ENCODE results near the gene EEIG1. TPM values are rescaled to one million over a fixed set of nuclear protein-coding genes. Genes with fewer than 3 reads are reported as not detected.

EEIG1 gene
- total RNA-seq, 1 experiment from 2014 or later, result 176 TPM

DNA sequence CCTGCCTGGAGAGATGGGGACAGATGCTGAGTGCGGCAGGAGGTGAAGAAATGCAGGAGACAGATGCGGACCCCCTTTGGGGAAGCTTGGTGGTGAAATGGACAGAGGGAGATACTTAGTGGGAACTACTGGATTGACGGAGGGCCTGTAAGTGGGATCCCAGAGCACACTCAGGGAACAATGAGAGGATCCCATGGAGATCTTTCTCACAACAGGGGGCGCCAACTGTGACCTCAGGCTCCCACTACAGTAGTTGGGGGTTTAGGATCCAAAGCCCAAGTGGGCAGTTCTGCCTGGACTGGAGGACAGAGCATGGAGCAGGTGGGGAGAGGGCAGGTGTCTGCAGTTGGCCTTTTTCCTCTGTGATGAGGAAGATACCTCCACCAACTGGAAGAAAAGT is 46.5 kb downstream of the EEIG1 start:
- Histone ChIP-seq H3K36me3 (ENCODE audit: low read depth) (no peaks in the 10 kb centered on the region), H3K4me2 (no peak overlapping the region), H3K27me3 (ENCODE audit: insufficient read depth, low read depth) (no peaks in the 10 kb centered on the region), H3K9me2 (ENCODE audit: insufficient read depth) (no peaks in the 10 kb centered on the region), H3K79me2 (ENCODE audit: low read depth) (peaks cover 30% of the 10 kb centered on the region), H3K27ac (no peak overlapping the region), H3F3A (ENCODE audit: insufficient read depth, low read depth) (peaks cover 43% of the 10 kb centered on the region), H3K4me3 (no peak overlapping the region), H3K4me1 (replicated peaks; ENCODE audit: insufficient read depth) (peaks cover 37% of the 10 kb centered on the region), H2AFZ (no peak overlapping the region), H3K9me3 (ENCODE audit: insufficient read depth, low read depth) (no peaks in the 10 kb centered on the region), H4K20me1 (ENCODE audit: insufficient read depth) (0 out of 2 replicates have a peak, but pooled peaks cover 3% of the 10 kb centered on the region)
- CTCF ChIA-PET, result interaction anchor here (0.6 to 0.7 kb wide), 2 partner anchors 66 to 135 kb away, joined by 3 to 11 read pairs; no protein-coding TSS in a partner anchor
- no TSS peak for BruUV-seq (replicated peaks)
- intact Hi-C loops (cut with micrococcal nuclease; ENCODE audit: unreplicated experiment), result no loop called here
- POLR2A ChIA-PET (ENCODE audit: unreplicated experiment), result interaction anchor here (0.7 kb wide), 1 partner anchor 101 kb away, joined by 3 read pairs; no protein-coding TSS in a partner anchor
- TF ChIP-seq, protein P1, sequence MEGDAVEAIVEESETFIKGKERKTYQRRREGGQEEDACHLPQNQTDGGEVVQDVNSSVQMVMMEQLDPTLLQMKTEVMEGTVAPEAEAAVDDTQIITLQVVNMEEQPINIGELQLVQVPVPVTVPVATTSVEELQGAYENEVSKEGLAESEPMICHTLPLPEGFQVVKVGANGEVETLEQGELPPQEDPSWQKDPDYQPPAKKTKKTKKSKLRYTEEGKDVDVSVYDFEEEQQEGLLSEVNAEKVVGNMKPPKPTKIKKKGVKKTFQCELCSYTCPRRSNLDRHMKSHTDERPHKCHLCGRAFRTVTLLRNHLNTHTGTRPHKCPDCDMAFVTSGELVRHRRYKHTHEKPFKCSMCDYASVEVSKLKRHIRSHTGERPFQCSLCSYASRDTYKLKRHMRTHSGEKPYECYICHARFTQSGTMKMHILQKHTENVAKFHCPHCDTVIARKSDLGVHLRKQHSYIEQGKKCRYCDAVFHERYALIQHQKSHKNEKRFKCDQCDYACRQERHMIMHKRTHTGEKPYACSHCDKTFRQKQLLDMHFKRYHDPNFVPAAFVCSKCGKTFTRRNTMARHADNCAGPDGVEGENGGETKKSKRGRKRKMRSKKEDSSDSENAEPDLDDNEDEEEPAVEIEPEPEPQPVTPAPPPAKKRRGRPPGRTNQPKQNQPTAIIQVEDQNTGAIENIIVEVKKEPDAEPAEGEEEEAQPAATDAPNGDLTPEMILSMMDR (conservative IDR thresholded peaks at IDR 0.05), result no peak
- TF ChIP-seq EZH2 (IDR thresholded peaks at IDR 0.05; ENCODE audit: low read depth), result no peak
- no peak for DNase-seq

DNA sequence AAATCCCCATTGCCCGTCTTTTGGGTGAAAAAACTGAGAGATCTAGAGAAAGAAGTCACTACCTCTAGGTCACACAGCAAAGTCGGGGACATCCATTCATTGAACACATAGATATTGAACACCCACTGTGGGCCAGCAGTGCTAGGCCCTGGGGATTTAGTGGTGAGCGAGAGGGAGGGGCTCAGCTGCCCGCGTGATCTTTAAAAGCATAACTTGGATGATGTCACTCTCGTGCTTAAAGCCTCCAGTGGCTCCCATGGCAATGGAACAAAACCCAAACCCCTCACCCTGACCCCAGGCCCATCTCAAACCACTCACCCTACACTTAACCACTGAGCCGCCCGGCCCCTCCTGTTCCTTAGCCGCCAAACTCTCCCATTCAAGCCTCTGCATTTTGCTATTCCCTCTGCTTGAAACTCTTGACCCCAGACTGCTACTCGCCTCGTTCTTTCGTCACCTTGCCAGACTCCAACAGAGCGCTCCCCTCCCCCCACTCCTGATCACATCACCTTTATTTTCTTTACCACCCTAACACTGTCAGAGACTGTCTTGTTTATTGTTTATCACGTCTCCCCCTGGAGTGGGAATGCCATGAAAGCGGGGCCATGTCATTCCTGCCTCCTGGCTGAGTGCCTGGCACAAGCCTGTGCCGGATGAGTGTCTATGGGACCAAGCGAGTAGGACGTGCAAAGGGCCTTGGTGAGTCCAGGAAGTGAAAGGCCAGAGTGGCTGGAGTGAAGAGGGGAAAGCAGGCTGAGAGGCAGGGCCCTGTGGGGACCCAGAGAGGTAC is 49.5 kb downstream of the EEIG1 start:
- Histone ChIP-seq H3K9me3 (ENCODE audit: insufficient read depth, low read depth) (no peaks in the 10 kb centered on the region), H2AFZ (0 out of 2 replicates have a peak overlapping the region, but pooled peaks have one; percentile 48)
- DNase-seq, result peak in 1 of 2 experiments; percentile 46

More for the DNA sequence above, 49.5 kb downstream of the EEIG1 start:
- TF ChIP-seq EZH2 (IDR thresholded peaks at IDR 0.05; ENCODE audit: low read depth), result no peak
- TF ChIP-seq, protein P1 (conservative IDR thresholded peaks at IDR 0.05), result no peak
- Histone ChIP-seq H3K36me3 (ENCODE audit: low read depth) (no peaks in the 10 kb centered on the region), H3K27ac (no peak overlapping the region), H3K79me2 (ENCODE audit: low read depth) (peaks cover 18% of the 10 kb centered on the region), H3K4me3 (peak overlapping the region; percentile 58), H3K27me3 (ENCODE audit: insufficient read depth, low read depth) (no peaks in the 10 kb centered on the region), H3K4me2 (peak overlapping the region; percentile 88), H4K20me1 (ENCODE audit: insufficient read depth) (0 out of 2 replicates have a peak, but pooled peaks cover 3% of the 10 kb centered on the region), H3K4me1 (replicated peaks; ENCODE audit: insufficient read depth) (peaks cover 42% of the 10 kb centered on the region), H3K9me2 (ENCODE audit: insufficient read depth) (no peaks in the 10 kb centered on the region), H3F3A (ENCODE audit: insufficient read depth, low read depth) (peaks cover 52% of the 10 kb centered on the region)
- BruUV-seq (replicated peaks), result no TSS peak
- CTCF ChIA-PET, result interaction anchor here (0.6 kb wide), 1 partner anchor 104 kb away, joined by 9 read pairs; no protein-coding TSS in a partner anchor
- intact Hi-C loops (cut with micrococcal nuclease; ENCODE audit: unreplicated experiment), result no loop called here
- POLR2A ChIA-PET (ENCODE audit: unreplicated experiment), result interaction anchor here (0.5 to 0.6 kb wide), 2 partner anchors 70 to 148 kb away, joined by 6 read pairs; no protein-coding TSS in a partner anchor

Other genes with a start within 250 kb of the EEIG1 start
- 16.4 and 19.7 TPM in 2 replicates for gene TOR2A, start 245.7 kb downstream of the EEIG1 start, total RNA-seq (2021)
- 0.75 and 0.79 TPM in 2 replicates for gene SH2D3C, start 202.3 kb downstream of the EEIG1 start, total RNA-seq (2021)
- 92.5 and 93.8 TPM in 2 replicates for gene CDK9, start 195.0 kb downstream of the EEIG1 start, total RNA-seq (2021)
- gene FPGS, start 178.1 kb downstream of the EEIG1 start, total RNA-seq (2021), result 152 and 191 TPM in 2 replicates
- 18.4 and 23.1 TPM in 2 replicates for gene ENG, start 126.3 kb downstream of the EEIG1 start, total RNA-seq (2021)
- 84.5 and 86.8 TPM in 2 replicates for gene AK1, start 103.3 kb downstream of the EEIG1 start, total RNA-seq (2021)
- 23.3 and 27.6 TPM in 2 replicates for gene ST6GALNAC6, start 81.4 kb downstream of the EEIG1 start, total RNA-seq (2021)
- gene ST6GALNAC4, start 63.9 kb downstream of the EEIG1 start, total RNA-seq (2021), result 28.3 and 44.3 TPM in 2 replicates
- 21.9 and 22.5 TPM in 2 replicates for gene PIP5KL1, start 50.2 kb downstream of the EEIG1 start, total RNA-seq (2021)
- gene DPM2, start 43.1 kb downstream of the EEIG1 start, total RNA-seq (2021), result 65.5 and 79.4 TPM in 2 replicates
- gene NAIF1, start 86.3 kb upstream of the EEIG1 start, total RNA-seq (2021), result 16.1 and 17.3 TPM in 2 replicates
- 11.7 and 13.4 TPM in 2 replicates for gene SLC25A25, start 87.2 kb upstream of the EEIG1 start, total RNA-seq (2021)
- 95.2 and 124 TPM in 2 replicates for gene PTGES2, start 146.7 kb upstream of the EEIG1 start, total RNA-seq (2021)
- 430 and 537 TPM in 2 replicates for gene LCN2, start 168.5 kb upstream of the EEIG1 start, total RNA-seq (2021)
- 154 and 213 TPM in 2 replicates for gene BBLN, start 179.3 kb upstream of the EEIG1 start, total RNA-seq (2021)
- gene CIZ1, start 210.6 kb upstream of the EEIG1 start, total RNA-seq (2021), result 164 and 213 TPM in 2 replicates
- gene DNM1, start 222.4 kb upstream of the EEIG1 start, total RNA-seq (2021), result 134 and 148 TPM in 2 replicates